ENCODE data around the gene NSFL1C.

GRCh38 chr20:1396702-1397101 is 69.9 kb downstream of the NSFL1C start:
- no peak for TF ChIP-seq CTCF (IDR thresholded peaks at IDR 0.05)
- TF ChIP-seq POLR2A (IDR thresholded peaks at IDR 0.05), result no peak
